HepG2 (cell line): ENCODE measurements around the gene ZFPM1. TPM values are rescaled to one million over a fixed set of nuclear protein-coding genes. Genes with fewer than 3 reads are reported as not detected.

Experiments
- CBX5 ChIP-seq: sonication (generic); formaldehyde crosslinking; IDR thresholded peaks from 2 replicates; pipeline ENCODE4 v1.4.0; 2020; ENCODE audit warnings: missing genetic modification reagents, borderline replicate concordance
- ELF1 ChIP-seq: sonication (generic); formaldehyde crosslinking; IDR thresholded peaks from 2 replicates; pipeline ENCODE4 v1.4.0; 2020; ENCODE audit warnings: missing genetic modification reagents
- ELF4 ChIP-seq: sonication (generic); formaldehyde crosslinking; IDR thresholded peaks from 2 replicates; pipeline ENCODE4 v1.5.0; 2020; ENCODE audit warnings: missing genetic modification reagents, mild to moderate bottlenecking, moderate library complexity, borderline replicate concordance
- HNRNPK ChIP-seq: fragments of 200-400 bp; formaldehyde crosslinking; IDR thresholded peaks from 2 replicates; pipeline ENCODE4 v1.6.1; 2018; ENCODE audit warnings: low read length, low read depth, moderate library complexity, mild to moderate bottlenecking; ENCODE audit not compliant: poor library complexity, severe bottlenecking
- HOXA3 ChIP-seq: sonication (generic); formaldehyde crosslinking; IDR thresholded peaks from 2 replicates; pipeline ENCODE4 v1.5.0; 2020; ENCODE audit warnings: missing genetic modification reagents
- MYC ChIP-seq: sonication (generic); formaldehyde crosslinking; IDR thresholded peaks from 2 replicates; pipeline ENCODE4 v1.9.0; 2021; ENCODE audit warnings: missing genetic modification reagents, borderline replicate concordance
- NFRKB ChIP-seq: fragments of 450-650 bp; IDR thresholded peaks from 2 replicates; pipeline ENCODE4 v1.6.1; 2017
- NKX3-1 ChIP-seq: sonication (generic); formaldehyde crosslinking; IDR thresholded peaks from 2 replicates; pipeline ENCODE4 v1.5.0; 2020; ENCODE audit warnings: missing genetic modification reagents
- TBX3 ChIP-seq: fragments of 450-650 bp; IDR thresholded peaks from 2 replicates; pipeline ENCODE4 v1.6.1; 2017; ENCODE audit warnings: antibody characterized with exemption, mild to moderate bottlenecking, inconsistent platforms, borderline replicate concordance
- TEF ChIP-seq: sonication (generic); formaldehyde crosslinking; IDR thresholded peaks from 2 replicates; pipeline ENCODE4 v1.5.0; 2020; ENCODE audit warnings: missing genetic modification reagents
- TFDP1 ChIP-seq: IDR thresholded peaks from 2 replicates; pipeline ENCODE4 v1.6.1; 2016; ENCODE audit warnings: missing compliant biosample characterization, missing genetic modification reagents, borderline replicate concordance
- TGIF2 ChIP-seq: IDR thresholded peaks from 2 replicates; pipeline ENCODE4 v1.6.1; 2016; ENCODE audit warnings: control low read depth, missing compliant biosample characterization
- ZBTB10 ChIP-seq: sonication (generic); formaldehyde crosslinking; IDR thresholded peaks from 2 replicates; pipeline ENCODE4 v1.4.0; 2020; ENCODE audit warnings: missing genetic modification reagents, borderline replicate concordance
- ZBTB20 ChIP-seq: sonication (generic); formaldehyde crosslinking; IDR thresholded peaks from 2 replicates; pipeline ENCODE4 v1.8.1; 2023; ENCODE audit warnings: missing genetic modification reagents, low read depth, mild to moderate bottlenecking, borderline replicate concordance
- ZNF3 ChIP-seq: IDR thresholded peaks from 2 replicates; pipeline ENCODE4 v1.7.0; 2017; ENCODE audit warnings: inconsistent platforms
- ZNF343 ChIP-seq: sonication (generic); formaldehyde crosslinking; IDR thresholded peaks from 2 replicates; pipeline ENCODE4 v1.4.0; 2020; ENCODE audit warnings: mild to moderate bottlenecking, missing genetic modification reagents
- ZNF703 ChIP-seq: sonication (generic); formaldehyde crosslinking; IDR thresholded peaks from 2 replicates; pipeline ENCODE4 v1.5.1; 2020; ENCODE audit warnings: missing genetic modification reagents, mild to moderate bottlenecking, moderate library complexity, borderline replicate concordance
- ZNF704 ChIP-seq: sonication (generic); formaldehyde crosslinking; IDR thresholded peaks from 2 replicates; pipeline ENCODE4 v1.8.1; 2023; ENCODE audit warnings: mild to moderate bottlenecking, inconsistent platforms, moderate library complexity, missing genetic modification reagents, borderline replicate concordance
- ZNF776 ChIP-seq: sonication (generic); formaldehyde crosslinking; IDR thresholded peaks from 2 replicates; pipeline ENCODE4 v1.4.0; 2020; ENCODE audit warnings: mild to moderate bottlenecking, missing genetic modification reagents
- ZNF792 ChIP-seq: IDR thresholded peaks from 2 replicates; pipeline ENCODE4 v1.6.1; 2016
- ZXDC ChIP-seq: sonication (generic); formaldehyde crosslinking; IDR thresholded peaks from 2 replicates; pipeline ENCODE4 v1.5.0; 2020; ENCODE audit warnings: mild to moderate bottlenecking, missing genetic modification reagents
- polyA plus RNA-seq, 8 experiments: library from polyadenylated mRNA; depleted of rRNA in 3 of 8; stranded (reverse) in 7 of 8; unstranded in 1 of 8; fragments of >200 nt; fragmentation: Illumina TruSeq in 4 of 8; extraction: Trizol in 4 of 8; gene quantifications; 2 replicates each; pipeline versions ENCODE4 v1.2.1 to v1.2.3, GENCODE V29; 2011 to 2016; ENCODE audit warnings: low read depth in 4 of 8, missing spikeins in 1 of 8, mixed read lengths in 1 of 8; ENCODE audit not compliant: insufficient read depth in 1 of 8
- total RNA-seq, 5 experiments: library from RNA; depleted of rRNA; stranded (reverse); fragments of >200 nt; fragmentation: Illumina TruSeq; extraction: Trizol; gene quantifications; 2 replicates each; pipeline ENCODE4 v1.2.3, GENCODE V29; 2016; ENCODE audit warnings: low read depth in 1 of 5

The ZFPM1 gene
- total and polyA plus RNA-seq, 2 of the 13 experiments (the other 11 are each of a cell fraction or from before 2014, with no cell fraction given), result 1.3 to 3.8 TPM

- TF ChIP-seq TEF (CRISPR knock-in tag), result no peak
- TF ChIP-seq ZNF3, result no peak
- TF ChIP-seq ZNF704, result no peak
- TF ChIP-seq TGIF2 (CRISPR knock-in tag), result no peak
- no peak for TF ChIP-seq NFRKB
- TF ChIP-seq ZNF792 (CRISPR knock-in tag), result no peak
- no peak for TF ChIP-seq TFDP1 (CRISPR knock-in tag)
- TF ChIP-seq ZNF776 (CRISPR knock-in tag), result no peak; the same call in 1 of the 2 replicates
- TF ChIP-seq MYC (CRISPR knock-in tag), result 0 out of 2 replicates have a peak, but pooled peaks have one; percentile 24
- no peak for TF ChIP-seq NKX3-1 (CRISPR knock-in tag)
- no peak for TF ChIP-seq TBX3
- 0 out of 2 replicates have a peak, but pooled peaks have one; percentile 66 for TF ChIP-seq ZNF703
- TF ChIP-seq CBX5 (CRISPR knock-in tag), result no peak
- no peak; the same call in 1 of the 2 replicates for TF ChIP-seq ELF1 (CRISPR knock-in tag)
- peak; percentile 47; the same call in 1 of the 2 replicates for TF ChIP-seq ZBTB10
- TF ChIP-seq HOXA3 (CRISPR knock-in tag), result peak; percentile 36; the same call in 1 of the 2 replicates
- TF ChIP-seq ZXDC (CRISPR knock-in tag), result no peak; the same call in 1 of the 2 replicates
- peak; percentile 15 for TF ChIP-seq HNRNPK
- TF ChIP-seq ZNF343, result 0 out of 2 replicates have a peak, but pooled peaks have one; percentile 48
- no peak for TF ChIP-seq ZBTB20 (CRISPR knock-in tag)
- no peak for TF ChIP-seq ELF4 (CRISPR knock-in tag)
Observed at GRCh38 chr16:88453611-88454522, 787 bp downstream of the ZFPM1 start (continued).
